Common myeloid progenitor, CD34-positive (primary cell): ENCODE measurements around the gene GNA14.
"Not testable (repeated sequence)": the region's sequence is repeated elsewhere in the genome, so short reads cannot be mapped to it uniquely, and the experiment has no call there.

ENCODE experiments used
- CTCF ChIA-PET: fragments of 350-600 bp; sonication (Branson Sonifier 250); formaldehyde crosslinking; loops from one replicate; lab custom pipeline; 2021; ENCODE audit warnings: antibody characterized with exemption; lab: Charles Lee
- POLR2A ChIA-PET: fragments of 350-600 bp; sonication (Branson Sonifier 250); formaldehyde crosslinking; loops from one replicate; lab custom pipeline; 2021; ENCODE audit warnings: antibody characterized with exemption; lab: Charles Lee
- DNase-seq, 3 donors: peaks; one replicate each; pipeline versions ENCODE4 v3.0.0 to v3.0.0-alpha.2; 2013
- H3K27ac ChIP-seq, 2 experiments: 1 replicate in 1 of 2; 2 replicates in 1 of 2; pipeline ENCODE4 v1.7.0; 2013; ENCODE audit warnings: inconsistent platforms in 2 of 2, low read length in 2 of 2, mild to moderate bottlenecking in 2 of 2, low read depth in 1 of 2, moderate library complexity in 1 of 2; ENCODE audit not compliant: severe bottlenecking in 2 of 2, insufficient read depth in 1 of 2, poor library complexity in 1 of 2
- H3K27me3 ChIP-seq, 5 experiments: replicated peaks in 2 of 5; 1 replicate in 3 of 5; 2 replicates in 2 of 5; pipeline versions ENCODE4 v1.6.1 to v1.7.0; 2013; ENCODE audit warnings: low read length in 4 of 5, mild to moderate bottlenecking in 2 of 5, moderate library complexity in 2 of 5, inconsistent platforms in 1 of 5; ENCODE audit not compliant: insufficient read depth in 5 of 5, control insufficient read depth in 4 of 5
- H3K36me3 ChIP-seq, 4 experiments: 1 replicate in 2 of 4; 2 replicates in 2 of 4; pipeline versions ENCODE4 v1.6.1 to v1.7.0; 2013; ENCODE audit warnings: low read length in 3 of 4, control low read depth in 1 of 4, mild to moderate bottlenecking in 1 of 4; ENCODE audit not compliant: control insufficient read depth in 4 of 4, insufficient read depth in 4 of 4
- H3K4me1 ChIP-seq, 4 experiments: 1 replicate in 3 of 4; 2 replicates in 1 of 4; pipeline versions ENCODE4 v1.6.1 to v1.7.1; 2013; ENCODE audit warnings: low read length in 3 of 4, mild to moderate bottlenecking in 3 of 4, control low read depth in 1 of 4, inconsistent platforms in 1 of 4, moderate library complexity in 1 of 4; ENCODE audit not compliant: control insufficient read depth in 4 of 4, insufficient read depth in 4 of 4; ENCODE audit errors: control extremely low read depth in 1 of 4
- H3K4me3 ChIP-seq, 7 experiments: 1 replicate in 4 of 7; 2 replicates in 3 of 7; pipeline versions ENCODE4 v1.5.1 to v1.7.0; 2013; ENCODE audit warnings: mild to moderate bottlenecking in 7 of 7, low read length in 6 of 7, moderate library complexity in 6 of 7, inconsistent platforms in 2 of 7, low read depth in 2 of 7, control low read depth in 1 of 7; ENCODE audit not compliant: insufficient read depth in 4 of 7, control insufficient read depth in 1 of 7; ENCODE audit errors: extremely low read depth in 1 of 7
- H3K9me3 ChIP-seq, 5 experiments: 1 replicate in 4 of 5; 2 replicates in 1 of 5; pipeline versions ENCODE4 v1.6.1 to v1.7.1; 2013; ENCODE audit warnings: low read length in 4 of 5, mild to moderate bottlenecking in 2 of 5, inconsistent platforms in 1 of 5, low read depth in 1 of 5, moderate library complexity in 1 of 5; ENCODE audit not compliant: control insufficient read depth in 4 of 5, insufficient read depth in 2 of 5; ENCODE audit errors: control extremely low read depth in 1 of 5
- WGBS: methylation state at CpG from one replicate; pipeline ENCODE4 v1.1.5; 2013; ENCODE audit not compliant: insufficient coverage; 5-methylcytosine and 5-hydroxymethylcytosine counted together

Gene GNA14

GRCh38 chr9:77490279-77490678 is 157.8 kb downstream of the GNA14 start:
- H3K36me3 ChIP-seq, H3K27me3 ChIP-seq, H3K4me3 ChIP-seq, H3K27ac ChIP-seq, DNase-seq, POLR2A ChIA-PET, CTCF ChIA-PET: not testable (repeated sequence)
- 98% methylated on average over 15 of the region's 18 CpGs for WGBS
- H3K9me3 ChIP-seq = peaks cover 0 to 36% (median 1%) of the 10 kb centered on the region in 5 experiments
- H3K4me1 ChIP-seq = peaks cover 0 to 15% (median 0%) of the 10 kb centered on the region in 4 experiments

DNA sequence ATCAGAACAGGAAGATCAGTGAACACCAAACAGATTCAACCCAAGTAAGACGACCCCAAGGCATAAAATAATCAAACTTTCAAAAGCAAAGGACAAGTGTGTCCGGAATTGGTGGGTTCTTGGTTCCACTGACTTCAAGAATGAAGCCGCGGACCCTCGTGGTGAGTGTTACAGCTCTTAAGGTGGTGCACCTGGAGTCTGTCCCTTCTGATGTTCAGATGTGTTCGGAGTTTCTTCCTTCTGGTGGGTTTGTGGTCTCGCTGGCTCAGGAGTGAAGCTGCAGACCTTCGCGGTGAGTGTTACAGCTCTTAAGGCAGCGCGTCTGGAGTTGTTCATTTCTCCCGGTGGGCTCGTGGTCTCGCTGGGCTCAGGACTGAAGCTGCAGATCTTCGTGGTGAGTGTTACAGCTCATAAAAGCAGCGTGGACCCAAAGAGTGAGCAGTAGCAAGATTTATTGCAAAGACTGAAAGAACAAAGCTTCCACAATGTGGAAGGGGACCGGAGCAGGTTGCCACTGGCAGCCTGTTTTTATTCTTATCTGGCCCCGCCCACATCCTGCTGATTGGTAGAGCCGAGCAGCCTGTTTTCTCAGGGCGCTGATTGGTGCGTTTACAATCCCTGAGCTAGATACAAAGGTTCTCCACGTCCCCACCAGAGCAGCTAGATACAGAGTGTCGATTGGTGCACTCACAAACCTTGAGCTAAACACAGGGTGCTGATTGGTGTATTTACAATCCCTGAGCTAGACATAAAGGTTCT is 158.5 kb downstream of the GNA14 start:
- H3K4me1 ChIP-seq = peaks cover 0 to 15% (median 0%) of the 10 kb centered on the region in 4 experiments
- peak overlapping the region in 1 of 7 experiments; percentile 23 for H3K4me3 ChIP-seq
- peaks cover 0 to 38% (median 1%) of the 10 kb centered on the region in 5 experiments for H3K9me3 ChIP-seq
- CTCF ChIA-PET = interaction anchor here (1.2 kb wide), 1 partner anchor 153 kb away, joined by 3 read pairs; no protein-coding TSS in a partner anchor
- H3K27me3 ChIP-seq, H3K27ac ChIP-seq, POLR2A ChIA-PET, H3K36me3 ChIP-seq: not testable (repeated sequence)
- WGBS = 70% methylated on average over 11 of the region's 23 CpGs
- DNase-seq = peak in 2 of 3 donors; percentile 25 to 38

DNA sequence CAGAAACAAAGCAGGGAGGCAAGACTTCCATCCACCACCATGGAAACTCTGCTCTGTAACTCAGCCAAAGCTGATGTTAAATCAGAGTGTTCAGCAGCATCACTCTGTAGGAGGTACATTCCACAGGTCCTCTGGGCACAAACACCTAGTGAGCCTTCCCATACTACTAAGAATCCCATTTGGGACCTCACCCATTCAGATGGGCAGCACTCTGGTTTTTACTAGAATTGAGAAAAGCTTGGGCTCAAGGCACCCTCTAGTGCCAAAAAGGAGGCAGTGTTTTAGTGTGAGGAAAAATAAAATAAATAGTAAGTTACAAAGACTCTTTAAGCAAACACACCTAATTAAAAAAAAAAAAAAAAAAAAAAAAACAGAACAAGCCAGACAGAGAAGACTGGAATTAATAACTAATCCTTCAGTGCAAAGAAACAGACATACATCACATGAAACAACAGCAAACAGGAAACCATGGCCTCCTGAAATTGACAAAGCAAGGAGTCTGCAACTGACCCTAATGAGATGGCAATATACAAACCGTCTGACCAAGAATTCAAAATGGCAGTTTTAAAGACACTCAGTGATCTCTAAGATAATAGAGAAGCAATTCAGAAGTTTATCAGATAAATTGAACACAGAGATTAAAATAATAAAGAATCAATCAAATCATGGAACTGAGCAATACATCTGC is 159.5 kb downstream of the GNA14 start:
- peaks cover 0 to 15% (median 0%) of the 10 kb centered on the region in 4 experiments for H3K4me1 ChIP-seq
- no CpG with 5 or more reads among the region's 1 CpG for WGBS
- CTCF ChIA-PET = interaction anchor here (1.2 kb wide), 1 partner anchor 154 kb away, joined by 3 read pairs; no protein-coding TSS in a partner anchor
- peak in 1 of 3 donors; percentile 8 for DNase-seq
- peaks cover 0 to 38% (median 1%) of the 10 kb centered on the region in 5 experiments for H3K9me3 ChIP-seq
- H3K27me3 ChIP-seq = no peaks in the 10 kb centered on the region
- H3K4me3 ChIP-seq = no peak overlapping the region
- H3K27ac ChIP-seq = no peak overlapping the region
- POLR2A ChIA-PET = no interaction called here
- H3K36me3 ChIP-seq = no peaks in the 10 kb centered on the region

GRCh38 chr9:77486968-77487367 is 161.2 kb downstream of the GNA14 start:
- POLR2A ChIA-PET = no interaction called here

DNA sequence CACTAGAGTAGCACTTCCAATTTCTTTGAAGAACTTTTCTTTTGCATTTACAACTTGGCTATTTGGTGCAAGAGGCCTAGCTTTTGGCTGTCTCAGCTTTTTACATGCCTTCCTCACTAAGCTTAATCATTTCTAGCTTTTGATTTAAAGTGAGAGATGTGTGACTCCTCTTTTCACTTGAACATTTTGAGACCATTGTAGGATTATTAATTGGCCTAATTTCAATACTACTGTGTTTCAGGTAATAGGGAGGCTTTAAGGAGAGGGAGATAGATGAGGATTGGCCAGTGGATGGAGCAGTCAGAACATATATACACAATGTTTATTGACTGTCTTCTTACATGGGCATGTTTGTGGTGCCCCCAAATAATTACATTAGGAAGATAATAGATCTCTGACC is 161.7 kb downstream of the GNA14 start:
- POLR2A ChIA-PET = no interaction called here
- H3K4me3 ChIP-seq = no peak overlapping the region
- H3K36me3 ChIP-seq = no peaks in the 10 kb centered on the region
- H3K27ac ChIP-seq = no peak overlapping the region
- H3K4me1 ChIP-seq = peaks cover 0 to 15% (median 0%) of the 10 kb centered on the region in 4 experiments
- DNase-seq = no peak
- H3K27me3 ChIP-seq = no peaks in the 10 kb centered on the region
- CTCF ChIA-PET = interaction anchor here (0.9 to 1.7 kb wide), 5 partner anchors 11 to 53 kb away, joined by 3 to 7 read pairs (median 3); no protein-coding TSS in a partner anchor
- H3K9me3 ChIP-seq = peaks cover 0 to 34% (median 1%) of the 10 kb centered on the region in 5 experiments

More at GRCh38 chr9:77486968-77487367, 161.2 kb downstream of the GNA14 start:
- no peak for DNase-seq
- H3K4me1 ChIP-seq = peaks cover 0 to 15% (median 0%) of the 10 kb centered on the region in 4 experiments
- CTCF ChIA-PET = interaction anchor here (0.9 to 1.6 kb wide), 4 partner anchors 14 to 53 kb away, joined by 3 to 4 read pairs (median 3); no protein-coding TSS in a partner anchor
- H3K27me3 ChIP-seq = no peaks in the 10 kb centered on the region
- peaks cover 0 to 38% (median 1%) of the 10 kb centered on the region in 5 experiments for H3K9me3 ChIP-seq
- H3K4me3 ChIP-seq = no peak overlapping the region
- WGBS = 83% methylated on average over 1 of the region's 1 CpG
- no peaks in the 10 kb centered on the region for H3K36me3 ChIP-seq
- H3K27ac ChIP-seq = no peak overlapping the region

DNA sequence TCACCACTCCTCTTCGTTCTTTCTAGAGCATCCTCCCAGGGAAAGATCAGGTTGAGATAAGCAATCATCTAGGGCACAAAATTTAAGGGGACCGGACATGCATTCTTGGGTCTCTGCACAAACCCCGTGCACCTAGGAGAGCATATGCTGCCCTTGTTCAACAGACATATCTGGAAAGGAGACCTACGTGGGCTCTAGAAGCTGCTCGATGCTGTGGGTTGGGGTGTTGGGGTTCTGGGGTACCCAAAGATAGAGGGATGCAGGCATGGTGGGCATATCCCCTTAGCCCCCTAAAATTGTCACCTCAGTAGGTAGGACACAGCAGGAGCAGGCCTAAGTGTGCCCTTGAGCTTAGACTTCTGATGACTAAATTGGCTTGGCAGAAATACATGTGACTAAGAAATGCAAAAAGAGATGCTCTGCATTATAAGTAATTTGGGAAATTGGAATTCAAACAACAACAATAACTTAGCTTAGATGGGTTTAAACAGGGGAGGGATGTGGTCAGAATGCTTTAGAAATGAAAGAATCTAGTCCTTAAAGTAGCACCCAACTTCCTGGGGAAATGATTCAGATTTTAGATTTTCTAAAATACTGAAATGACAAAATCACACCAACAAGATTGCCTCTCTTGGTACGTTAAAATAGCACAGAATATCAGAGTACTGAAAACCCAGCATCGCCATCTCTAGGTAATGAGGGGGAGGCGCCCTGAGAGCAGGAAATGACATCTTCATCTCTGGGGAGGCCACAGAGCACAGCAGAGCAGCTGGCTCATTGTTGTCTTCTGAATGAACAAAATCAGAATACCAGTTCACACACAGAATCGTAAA is 172.3 kb downstream of the GNA14 start:
- 92% methylated on average over 5 of the region's 9 CpGs for WGBS
- DNase-seq = peak in 1 of 3 donors; percentile 23
- Histone ChIP-seq H3K27ac (no peak overlapping the region), H3K4me3 (no peak overlapping the region), H3K36me3 (no peaks in the 10 kb centered on the region), H3K4me1 (peaks cover 0 to 9% (median 0%) of the 10 kb centered on the region in 4 experiments), H3K27me3 (no peaks in the 10 kb centered on the region), H3K9me3 (peaks cover 0 to 11% (median 0%) of the 10 kb centered on the region in 5 experiments)
- POLR2A ChIA-PET = interaction anchor here (0.6 kb wide), 1 partner anchor 465 kb away, joined by 3 read pairs; no protein-coding TSS in a partner anchor
- CTCF ChIA-PET = interaction anchor here (0.8 kb wide), 1 partner anchor 21 kb away, joined by 3 read pairs; no protein-coding TSS in a partner anchor
